ENCODE measurements around the gene STUM. TPM values are rescaled to one million over a fixed set of nuclear protein-coding genes. Genes with fewer than 3 reads are reported as not detected.

Gene STUM
- total RNA-seq, 4 donors from 2014 or later = 1.4 to 4.1 (median 3.3) TPM

DNA sequence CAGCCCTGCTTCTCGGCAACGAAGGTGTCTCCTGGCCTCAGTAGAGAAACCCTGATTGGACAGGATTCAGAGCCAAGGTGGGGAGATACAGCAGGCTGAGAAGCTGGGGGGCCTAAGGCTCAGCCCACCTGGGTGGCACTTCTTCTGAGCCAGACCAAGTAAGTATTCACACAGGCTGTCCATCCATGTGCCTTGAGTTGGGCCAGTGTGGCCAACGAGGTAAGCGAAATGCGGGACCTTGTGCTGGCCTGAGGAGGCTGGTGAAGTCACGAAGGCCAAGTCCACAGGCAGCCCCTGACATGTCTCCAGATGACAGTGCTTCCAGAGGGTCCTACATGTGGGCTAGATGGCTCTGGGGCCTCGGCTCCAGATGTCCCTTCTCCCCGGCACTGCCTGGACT lies 99.2 kb downstream of the STUM start:
- Histone ChIP-seq H3K36me3 (peaks cover 0 to 17% (median 0%) of the 10 kb centered on the region in 4 donors), H3K4me3 (no peak overlapping the region), H3K27me3 (no peaks in the 10 kb centered on the region), H3K27ac (peak overlapping the region in 1 of 4 donors; percentile 11), H3K4me1 (peaks cover 29 to 44% (median 36%) of the 10 kb centered on the region in 4 donors), H3K9me3 (no peaks in the 10 kb centered on the region)
- TF ChIP-seq POLR2AphosphoS5 (IDR thresholded peaks at IDR 0.05) (no peak), CTCF (IDR thresholded peaks at IDR 0.05) (no peak), EP300 (IDR thresholded peaks at IDR 0.05; ENCODE audit: low read depth) (no peak), POLR2A (IDR thresholded peaks at IDR 0.05) (no peak)
- no peak for DNase-seq
- in situ Hi-C loops (cut with MboI; ENCODE audit: low pct_ligation_motif_present in 1 of 4, low pct_unique_long_range_greater_than_20kb in 1 of 4, low sequenced_read_pairs in 3 of 4) (loop anchor here in 1 of 4 donors (25.0 kb wide), 1 partner anchor 790 kb away; no protein-coding TSS in a partner anchor), intact Hi-C loops (cut with DNase I; ENCODE audit: low total_unique reads) (no loop called here)
- WGBS, 2 donors (ENCODE audit: low coverage in 1 of 2) = 93% methylated on average over 8 of the region's 8 CpGs; no CpG with 5 or more reads in 1 of the 2 donors

DNA sequence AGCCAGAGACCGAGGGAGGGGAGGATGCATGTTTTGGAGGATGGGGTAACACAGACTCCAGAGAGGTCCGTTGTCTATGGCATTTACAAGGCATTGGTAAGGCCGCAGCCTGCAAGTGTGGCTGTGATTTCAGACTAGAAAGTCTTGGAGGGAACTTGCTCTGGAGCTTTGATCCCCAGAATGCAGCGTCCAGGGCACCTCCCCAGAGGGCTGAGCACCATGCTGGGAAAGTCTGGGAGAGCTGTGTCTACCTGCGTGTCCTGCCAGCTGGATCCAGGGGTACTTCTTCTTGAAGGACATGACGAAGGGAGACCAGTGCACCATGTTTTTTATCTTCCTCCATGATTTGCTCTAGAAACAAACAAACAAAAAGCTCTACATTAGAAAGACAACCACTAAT lies 99.9 kb downstream of the STUM start:
- no peaks in the 10 kb centered on the region for H3K27me3 ChIP-seq
- DNase-seq = no peak
- intact Hi-C loops (cut with DNase I; ENCODE audit: low total_unique reads) (no loop called here), in situ Hi-C loops (cut with MboI; ENCODE audit: low pct_ligation_motif_present in 1 of 4, low pct_unique_long_range_greater_than_20kb in 1 of 4, low sequenced_read_pairs in 3 of 4) (loop anchor here in 1 of 4 donors (25.0 kb wide), 1 partner anchor 789 kb away; no protein-coding TSS in a partner anchor)
- H3K27ac ChIP-seq = peak overlapping the region in 1 of 4 donors; percentile 15
- 89 to 90% methylated on average over 4 to 6 of the region's 6 CpGs for whole genome bisulfite sequencing, 2 donors (ENCODE audit: low coverage in 1 of 2)
- H3K36me3 ChIP-seq = peaks cover 0 to 17% (median 0%) of the 10 kb centered on the region in 4 donors
- no peaks in the 10 kb centered on the region for H3K9me3 ChIP-seq
- H3K4me3 ChIP-seq = no peak overlapping the region
- H3K4me1 ChIP-seq = peaks cover 22 to 37% (median 30%) of the 10 kb centered on the region in 4 donors
- TF ChIP-seq EP300 (IDR thresholded peaks at IDR 0.05; ENCODE audit: low read depth) = no peak
- no peak for TF ChIP-seq CTCF (IDR thresholded peaks at IDR 0.05)
- TF ChIP-seq POLR2A (IDR thresholded peaks at IDR 0.05) = no peak
- TF ChIP-seq POLR2AphosphoS5 (IDR thresholded peaks at IDR 0.05) = no peak

- Histone ChIP-seq H3K36me3 (peaks cover 0 to 17% (median 0%) of the 10 kb centered on the region in 4 donors), H3K4me3 (no peak overlapping the region), H3K4me1 (peaks cover 25 to 30% (median 29%) of the 10 kb centered on the region in 4 donors), H3K27me3 (no peaks in the 10 kb centered on the region), H3K27ac (peak overlapping the region in 1 of 4 donors; percentile 15), H3K9me3 (no peaks in the 10 kb centered on the region)
- no peak for DNase-seq
- in situ Hi-C loops (cut with MboI; ENCODE audit: low pct_ligation_motif_present in 1 of 4, low pct_unique_long_range_greater_than_20kb in 1 of 4, low sequenced_read_pairs in 3 of 4) (loop anchor here in 1 of 4 donors (25.0 kb wide), 1 partner anchor 788 kb away; no protein-coding TSS in a partner anchor), intact Hi-C loops (cut with DNase I; ENCODE audit: low total_unique reads) (no loop called here)
- WGBS, 2 donors (ENCODE audit: low coverage in 1 of 2) = 76 to 90% methylated on average over 3 to 8 of the region's 8 CpGs
- TF ChIP-seq EP300 (IDR thresholded peaks at IDR 0.05; ENCODE audit: low read depth) (no peak), CTCF (IDR thresholded peaks at IDR 0.05) (no peak), POLR2A (IDR thresholded peaks at IDR 0.05) (no peak), POLR2AphosphoS5 (IDR thresholded peaks at IDR 0.05) (no peak)
These were observed 100.7 kb downstream of the STUM start for GRCh38 chr1:226649244-226649643.

GRCh38 chr1:226649780-226650179 lies 101.2 kb downstream of the STUM start:
- Histone ChIP-seq H3K27me3 (no peaks in the 10 kb centered on the region), H3K27ac (no peak overlapping the region), H3K9me3 (no peaks in the 10 kb centered on the region), H3K4me3 (no peak overlapping the region), H3K36me3 (peaks cover 0 to 17% (median 0%) of the 10 kb centered on the region in 4 donors), H3K4me1 (peaks cover 28 to 30% (median 30%) of the 10 kb centered on the region in 4 donors)
- no peak for DNase-seq
- intact Hi-C loops (cut with DNase I; ENCODE audit: low total_unique reads) = loop anchor here (5.0 kb wide), 1 partner anchor 173 kb away; no protein-coding TSS in a partner anchor
- in situ Hi-C loops (cut with MboI; ENCODE audit: low pct_ligation_motif_present in 1 of 4, low pct_unique_long_range_greater_than_20kb in 1 of 4, low sequenced_read_pairs in 3 of 4) = loop anchor here in 1 of 4 donors (25.0 kb wide), 1 partner anchor 788 kb away; no protein-coding TSS in a partner anchor
- TF ChIP-seq CTCF (IDR thresholded peaks at IDR 0.05) (no peak), EP300 (IDR thresholded peaks at IDR 0.05; ENCODE audit: low read depth) (no peak), POLR2A (IDR thresholded peaks at IDR 0.05) (no peak), POLR2AphosphoS5 (IDR thresholded peaks at IDR 0.05) (no peak)
- WGBS, 2 donors (ENCODE audit: low coverage in 1 of 2) = 70 to 76% methylated on average over 2 to 7 of the region's 7 CpGs

Data from transverse colon (tissue), 4 donors.